ENCODE results near the gene ME1.
"Not testable (repeated sequence)": the region's sequence is repeated elsewhere in the genome, so short reads cannot be mapped to it uniquely, and the experiment has no call there.

The ME1 gene

DNA sequence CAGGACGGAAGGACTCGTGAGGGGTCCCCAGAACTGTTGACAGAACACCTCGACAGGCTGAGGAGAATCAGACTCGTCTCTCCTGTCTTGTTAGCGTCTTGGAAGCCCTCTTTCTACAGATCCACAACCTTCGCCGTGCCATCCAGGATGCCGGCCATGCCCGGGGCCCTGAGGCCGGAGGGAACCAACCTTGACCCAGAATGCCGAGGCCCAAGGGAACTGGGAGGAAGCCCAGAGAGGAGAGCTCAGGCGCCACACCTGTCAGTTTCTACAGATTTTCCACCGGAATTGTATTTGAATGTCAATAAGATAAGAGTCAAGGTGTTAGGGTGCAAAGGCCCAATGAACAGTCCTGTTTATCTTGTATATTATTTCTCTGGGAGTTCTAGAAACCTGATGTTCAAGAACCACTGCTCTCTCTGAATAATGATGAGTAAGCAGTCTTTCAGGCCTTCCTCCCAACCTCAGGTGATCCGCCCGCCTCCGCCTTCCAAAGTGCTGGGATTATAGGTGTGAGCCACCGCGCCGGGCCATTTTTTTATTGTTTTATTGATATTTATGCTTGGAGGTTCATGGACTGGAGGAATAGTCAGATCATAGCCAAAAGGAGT lies 799 bp upstream of the ME1 start:
- no peak for DNase-seq

DNA sequence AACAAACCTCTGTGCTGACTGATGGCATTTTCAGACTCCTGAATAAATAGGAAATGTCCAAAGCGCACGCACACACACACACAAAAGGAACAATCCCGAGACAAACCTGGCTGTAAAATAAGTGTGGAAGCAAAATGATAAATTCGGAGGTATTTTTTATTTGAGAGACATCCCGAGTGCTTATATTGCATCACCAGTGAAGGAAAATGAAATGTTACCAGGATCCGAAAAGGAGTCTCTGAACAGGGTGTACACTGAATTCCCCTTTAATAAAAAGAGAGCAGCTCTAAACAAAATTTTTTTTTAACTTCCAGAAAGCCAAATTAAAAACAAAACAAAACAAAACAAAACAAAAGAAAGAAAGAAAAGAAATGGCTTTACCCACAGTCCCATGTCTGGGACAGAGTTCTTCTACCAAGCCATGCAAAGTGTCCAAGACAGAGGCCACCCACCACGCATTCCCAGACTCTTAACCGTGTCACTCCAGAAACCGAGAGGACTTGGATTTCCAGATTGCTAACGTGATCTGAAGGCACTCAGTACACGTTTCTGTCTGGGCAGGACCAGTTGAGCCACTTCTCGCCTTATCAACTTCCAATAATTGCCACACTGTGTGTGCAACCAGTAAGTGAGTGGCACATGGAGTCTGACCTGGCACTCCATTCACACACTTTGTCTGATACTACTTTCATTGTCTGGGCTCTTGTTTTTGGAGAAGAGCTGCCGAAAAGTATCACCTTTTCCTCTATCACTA lies 817 bp downstream of the ME1 start:
- no peak for DNase-seq

DNA sequence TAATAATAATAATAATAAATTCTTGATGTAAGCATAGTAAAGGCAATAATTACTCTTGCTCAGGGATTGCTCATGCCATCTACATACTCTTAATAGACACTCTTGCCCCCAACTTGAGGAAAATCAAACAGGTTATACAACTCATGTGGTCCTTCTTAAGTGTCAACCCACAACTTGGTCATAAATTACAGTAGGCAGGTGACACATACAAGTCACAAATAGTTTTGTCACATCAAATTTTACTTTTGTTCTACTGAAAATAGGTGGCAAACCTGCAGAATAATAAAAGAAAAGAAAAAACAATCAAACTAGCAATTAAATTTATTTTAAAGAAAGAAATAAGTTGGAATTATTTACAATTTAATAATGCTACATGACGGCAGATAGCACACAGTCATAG lies 1.6 kb downstream of the ME1 start:
- DNase-seq = no peak

DNA sequence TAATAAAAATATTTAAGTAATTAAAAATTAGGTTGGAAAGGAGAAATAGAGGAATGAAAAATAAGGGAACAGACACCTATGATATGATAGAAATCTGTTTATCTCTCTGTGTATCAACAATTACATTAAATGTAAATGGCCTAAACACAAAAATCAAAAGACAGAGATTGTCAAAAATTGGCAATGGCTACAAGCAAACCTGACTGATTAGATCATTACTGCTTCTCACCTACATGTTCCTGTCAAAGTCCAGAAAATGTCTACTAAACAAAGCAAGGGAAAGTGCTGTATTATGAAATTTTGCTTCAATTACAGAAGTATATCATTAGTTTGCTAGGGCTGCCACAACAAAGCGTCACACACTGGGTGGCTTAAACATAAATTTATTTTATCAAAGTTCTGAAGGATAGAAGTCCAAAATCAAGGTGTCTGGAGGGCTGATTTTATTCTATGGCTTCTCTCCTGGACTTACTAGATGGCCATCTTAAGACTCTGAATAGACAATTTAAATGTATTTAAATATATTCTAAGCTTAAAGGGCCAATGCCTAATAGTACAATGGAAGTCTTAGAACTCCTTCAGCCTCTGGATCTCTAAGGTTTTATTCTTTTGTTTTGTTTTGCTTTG lies 6.3 kb downstream of the ME1 start:
- DNase-seq = no peak

DNA sequence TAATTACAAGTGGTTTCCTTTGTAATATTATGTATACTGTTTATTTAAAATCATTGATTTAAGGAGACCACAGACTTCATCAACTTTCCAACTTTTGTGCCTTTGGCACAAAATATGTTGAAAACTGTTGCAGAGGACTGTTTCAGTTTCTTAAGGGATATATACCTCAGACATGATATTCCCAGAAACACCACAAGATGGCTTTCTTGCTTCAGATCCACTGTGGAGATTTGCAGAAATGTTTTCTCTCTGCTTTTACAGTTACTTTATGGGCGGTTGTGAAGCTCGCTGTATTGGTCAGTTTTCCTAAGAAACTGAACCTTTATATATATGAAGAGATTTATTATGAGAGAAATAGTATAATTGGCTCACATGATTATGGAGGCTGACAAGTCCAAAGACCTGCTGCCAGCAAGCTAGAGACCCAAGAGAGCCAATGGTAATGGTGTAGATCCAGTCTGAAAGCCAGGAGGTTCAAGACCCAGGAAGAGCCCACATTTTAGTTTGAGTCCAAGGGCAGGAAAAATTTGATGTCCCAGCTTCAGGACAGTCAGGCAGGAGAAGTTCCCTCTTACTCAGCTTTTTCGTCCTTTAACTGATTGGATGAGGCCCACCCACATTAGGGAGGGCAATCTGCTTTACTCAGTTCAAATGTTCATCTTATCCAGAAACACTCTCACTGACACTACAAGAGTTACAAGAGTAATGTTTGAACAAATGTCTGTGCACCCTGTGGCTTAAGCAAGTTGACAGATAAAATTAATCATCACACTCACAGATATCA lies 12.8 kb downstream of the ME1 start:
- DNase-seq = peak; percentile 52

DNA sequence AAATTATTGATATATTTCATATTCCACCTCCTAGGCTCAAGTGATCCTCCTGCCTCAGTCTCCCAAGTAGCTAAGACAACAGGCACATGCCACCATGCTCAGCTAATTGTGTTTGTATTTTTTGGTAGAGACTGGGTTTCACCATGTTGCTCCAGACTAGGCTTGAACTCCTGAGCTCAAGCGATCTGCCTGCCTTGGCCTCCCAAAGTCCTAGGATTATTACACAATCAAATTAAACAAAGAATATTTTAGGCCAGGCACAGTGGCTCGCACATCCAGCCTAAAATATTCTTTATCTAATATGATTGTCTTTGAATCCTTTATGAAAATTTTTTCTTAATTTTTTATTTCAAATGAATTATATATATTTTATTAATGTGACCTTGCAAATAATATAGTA lies 17.8 kb downstream of the ME1 start:
- no peak for DNase-seq

DNA sequence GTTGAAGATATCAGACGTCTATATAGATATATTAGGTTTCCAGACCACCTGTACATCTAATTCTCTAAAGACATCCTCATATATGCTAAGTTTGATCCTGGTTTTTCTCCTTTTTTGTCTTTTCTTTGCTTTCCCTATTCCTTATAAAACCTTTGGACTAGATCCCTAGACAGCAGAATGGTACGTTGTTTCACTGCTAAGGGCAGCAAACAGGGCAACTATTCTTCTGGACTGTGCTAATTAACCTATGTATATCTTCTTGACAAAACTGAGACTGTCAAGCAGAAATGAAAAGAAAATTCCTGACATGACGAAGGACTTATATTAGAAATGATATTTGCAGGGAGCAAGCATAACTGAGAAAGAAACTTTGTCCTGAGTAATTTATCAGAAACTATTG lies 19.1 kb downstream of the ME1 start:
- DNase-seq = no peak

DNA sequence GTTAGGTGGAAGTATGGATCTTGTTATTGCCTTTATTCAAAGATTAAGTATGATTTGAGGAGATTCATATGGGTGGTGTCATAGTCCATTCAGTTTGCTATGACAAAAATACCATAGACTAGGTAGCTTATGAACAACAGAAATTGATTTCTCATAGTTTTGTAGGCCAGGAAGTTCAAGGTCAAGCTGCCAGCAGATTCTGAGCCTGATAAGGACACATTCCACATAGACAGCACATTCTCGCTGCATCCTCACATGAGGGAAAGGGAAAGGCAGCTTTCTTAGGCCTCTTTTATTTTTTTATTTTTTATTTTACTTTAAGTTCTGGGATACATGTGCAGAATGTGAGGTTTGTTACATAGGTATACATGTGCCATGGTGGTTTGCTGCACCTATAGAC lies 27.7 kb downstream of the ME1 start:
- DNase-seq = no peak

DNA sequence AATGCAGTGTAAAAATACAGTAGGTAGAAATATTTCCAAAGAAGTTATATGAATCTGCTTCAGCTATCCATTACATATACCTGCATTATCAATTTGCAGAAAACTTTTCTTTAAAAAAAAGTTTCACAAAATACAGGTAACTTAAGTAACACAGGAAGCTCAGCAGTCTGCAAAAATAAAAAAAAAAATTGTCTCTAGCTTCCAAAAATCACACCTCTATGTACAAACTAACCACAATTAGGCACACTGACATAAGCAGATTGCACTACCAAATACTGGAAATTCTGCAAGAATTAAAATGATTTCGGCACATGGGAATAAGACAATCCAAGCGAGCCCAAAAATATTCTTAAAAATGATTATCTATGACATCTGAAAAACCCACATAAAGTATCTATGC lies 41.2 kb downstream of the ME1 start:
- no peak for DNase-seq

DNA sequence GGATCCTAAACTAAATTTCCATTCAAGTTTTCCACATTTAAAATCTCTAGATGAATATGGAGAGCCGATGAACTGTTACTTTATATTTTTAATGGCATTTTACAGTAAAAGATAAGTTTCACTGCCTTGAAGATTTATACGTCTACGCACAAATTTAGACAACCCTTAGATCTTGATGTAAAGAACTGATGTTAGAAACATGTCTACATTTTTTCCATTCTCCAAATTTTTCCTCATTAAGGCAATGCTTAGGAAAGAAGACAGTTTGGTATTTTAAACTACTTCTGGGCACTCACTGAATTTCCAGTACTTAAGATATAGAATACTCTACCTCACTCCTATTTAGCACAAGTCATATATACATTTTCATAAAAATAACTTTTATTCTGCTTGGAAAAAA lies 45.4 kb downstream of the ME1 start:
- DNase-seq = no peak

DNA sequence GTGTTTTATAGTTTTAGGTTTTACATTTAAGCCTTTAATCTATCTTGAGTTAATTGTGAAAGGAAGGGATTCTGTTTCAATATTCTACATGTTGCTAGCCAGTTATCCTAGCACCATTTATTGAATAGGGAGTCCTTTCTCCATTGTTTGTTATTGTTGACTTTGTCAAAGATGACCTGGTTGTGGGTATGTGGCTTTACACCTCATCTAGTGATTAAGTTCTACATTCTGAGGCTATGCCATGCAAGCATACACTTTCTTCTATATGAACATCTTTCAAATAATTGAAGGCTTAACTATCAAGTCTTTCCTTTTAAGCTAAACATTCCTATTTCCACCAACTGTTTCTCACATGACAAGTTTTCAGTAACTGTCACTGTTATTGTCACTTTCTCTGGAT lies 46.1 kb downstream of the ME1 start:
- DNase-seq = no peak

DNA sequence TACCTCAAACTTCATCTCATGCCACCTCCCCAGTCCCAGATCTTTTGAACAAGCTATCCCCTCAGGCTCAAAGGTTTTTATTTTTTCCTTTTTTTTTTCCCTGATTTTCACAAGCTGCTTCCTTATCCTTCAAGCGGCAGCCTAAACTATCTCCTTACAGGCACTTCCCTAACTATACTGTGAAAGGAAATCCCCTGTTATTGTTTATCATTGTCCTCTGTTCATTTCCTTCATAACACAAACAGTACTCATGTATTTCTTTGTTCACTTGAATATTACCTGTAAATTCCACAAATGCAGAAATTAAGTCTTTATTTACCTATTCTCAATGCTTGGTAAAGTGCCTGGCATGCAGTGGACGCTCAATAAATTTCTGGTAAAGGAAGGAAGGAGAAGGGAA lies 48.9 kb downstream of the ME1 start:
- no peak for DNase-seq

DNA sequence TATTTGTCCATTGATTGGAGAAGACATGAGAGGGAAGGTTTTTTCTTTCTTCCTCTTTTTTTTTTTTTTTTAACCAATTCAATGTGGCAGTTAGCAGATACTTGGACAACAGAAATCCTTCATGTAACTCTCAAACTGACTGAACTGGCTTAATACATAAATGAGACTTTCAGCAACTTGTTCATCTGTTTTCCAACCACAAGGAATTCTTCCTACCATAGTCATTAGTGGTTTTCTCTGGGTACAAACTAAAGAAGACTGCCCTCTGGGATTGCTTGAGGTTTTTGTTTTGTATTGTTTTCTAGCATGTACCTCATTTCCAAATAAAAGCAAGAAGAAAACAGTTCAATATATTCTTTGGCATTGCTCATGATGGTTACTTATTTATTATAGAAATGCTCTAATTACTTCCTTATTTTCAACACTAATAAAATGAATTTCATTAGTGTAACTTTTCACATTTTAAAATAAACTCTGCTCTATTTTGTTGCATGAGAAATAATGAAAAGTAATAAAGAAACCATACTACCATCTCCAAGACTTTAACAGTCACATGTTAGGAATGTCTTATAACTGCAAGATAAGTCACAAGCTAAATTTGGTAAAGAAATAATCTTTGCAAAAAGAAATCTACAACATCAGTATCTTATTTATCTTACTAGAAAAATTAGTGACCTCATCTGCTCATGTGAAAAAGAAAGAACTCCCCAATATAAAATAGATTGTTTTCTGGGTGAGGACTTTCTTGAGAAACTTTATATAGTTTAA lies 52.0 kb downstream of the ME1 start:
- DNase-seq = no peak

DNA sequence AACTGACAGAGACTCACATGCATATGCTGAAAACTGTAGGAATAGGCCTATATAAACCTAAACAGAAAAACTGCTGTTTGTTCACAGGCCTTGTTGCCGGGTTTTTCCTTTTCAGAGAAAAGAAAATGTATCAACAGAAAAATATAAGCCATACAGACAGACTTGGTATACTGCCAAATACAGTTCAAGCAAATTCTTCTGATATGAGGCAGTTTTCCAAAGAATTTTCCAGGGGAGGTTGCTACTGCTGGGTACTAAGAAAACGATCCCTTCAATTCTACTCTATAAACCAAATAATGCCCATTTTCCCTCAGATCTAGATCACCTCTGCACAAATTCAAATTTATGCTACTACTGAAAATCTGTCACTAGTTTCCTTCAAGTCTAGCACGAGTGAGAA lies 59.4 kb downstream of the ME1 start:
- no peak for DNase-seq

DNA sequence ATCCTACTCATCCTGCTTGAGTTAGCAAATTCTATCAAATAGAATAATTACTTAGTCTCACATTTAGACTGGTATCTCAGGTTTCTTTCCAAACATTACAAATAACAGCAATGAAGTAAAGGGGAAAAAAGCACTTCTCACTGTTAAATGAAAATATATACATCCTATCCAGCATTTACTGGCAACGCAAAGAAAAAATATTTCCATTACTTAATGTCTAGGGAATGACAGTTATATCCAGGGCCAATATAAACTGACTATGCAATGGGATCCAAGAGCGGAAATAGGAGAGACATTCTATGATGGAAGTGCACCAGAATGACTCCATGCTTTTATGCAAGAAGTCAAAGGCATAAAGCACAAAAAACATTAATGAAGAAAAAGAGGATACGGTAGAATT lies 60.3 kb downstream of the ME1 start:
- no peak for DNase-seq

DNA sequence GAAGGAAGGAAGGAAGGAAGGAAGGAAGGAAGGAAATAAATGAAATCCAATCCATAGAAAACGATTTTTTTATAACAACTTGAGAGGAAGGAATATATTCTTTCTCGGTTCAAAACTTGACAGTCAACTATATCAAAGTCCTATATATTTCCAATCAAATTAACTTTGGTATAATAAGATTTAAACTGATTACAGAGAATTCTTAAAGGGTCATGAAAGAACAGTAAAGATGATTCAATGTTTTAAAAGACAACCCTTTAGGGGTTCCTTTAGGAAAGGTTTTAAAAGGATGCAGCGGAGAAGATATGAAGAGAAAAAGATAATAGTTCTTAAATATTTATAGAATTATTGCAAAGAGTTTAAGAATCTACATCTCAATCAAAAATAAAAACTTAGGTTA lies 61.2 kb downstream of the ME1 start:
- no peak for DNase-seq

DNA sequence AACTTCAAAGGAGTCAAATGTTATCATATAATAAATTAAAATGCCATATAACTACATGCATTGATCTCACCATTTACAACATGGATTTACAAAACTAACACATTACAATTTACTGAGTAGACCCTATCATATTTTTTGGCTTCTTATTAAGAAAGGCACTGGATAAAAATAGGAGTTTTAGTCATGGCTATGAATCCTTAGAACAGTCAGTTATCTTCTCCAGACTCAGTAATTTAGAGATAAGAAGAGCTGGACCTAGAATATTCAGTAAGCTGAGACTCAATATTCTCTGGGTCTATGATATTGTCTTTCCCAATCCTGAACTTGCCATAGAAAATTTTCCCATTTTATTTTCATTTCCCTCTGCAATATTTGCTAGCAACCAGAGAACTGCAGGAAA lies 62.3 kb downstream of the ME1 start:
- DNase-seq = no peak

DNA sequence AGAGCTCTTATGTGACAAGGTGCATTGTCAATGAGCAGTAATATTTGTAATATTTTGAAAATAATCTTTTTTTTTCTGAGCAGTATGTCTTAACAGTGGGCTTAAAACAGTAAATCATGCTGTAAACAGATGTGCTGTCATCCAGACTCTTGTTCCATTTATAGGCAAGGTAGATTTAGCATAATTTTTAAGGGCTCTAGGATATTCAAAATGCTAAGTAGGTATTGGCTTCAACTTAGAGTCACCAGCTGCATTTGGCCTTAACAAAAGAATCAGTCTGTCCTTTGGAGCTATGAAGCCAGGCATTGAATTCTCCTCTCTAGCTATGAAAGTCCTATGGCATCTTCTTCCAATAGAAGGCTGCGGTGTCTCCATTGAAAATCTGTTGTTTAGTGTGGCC lies 63.7 kb downstream of the ME1 start:
- no peak for DNase-seq

DNA sequence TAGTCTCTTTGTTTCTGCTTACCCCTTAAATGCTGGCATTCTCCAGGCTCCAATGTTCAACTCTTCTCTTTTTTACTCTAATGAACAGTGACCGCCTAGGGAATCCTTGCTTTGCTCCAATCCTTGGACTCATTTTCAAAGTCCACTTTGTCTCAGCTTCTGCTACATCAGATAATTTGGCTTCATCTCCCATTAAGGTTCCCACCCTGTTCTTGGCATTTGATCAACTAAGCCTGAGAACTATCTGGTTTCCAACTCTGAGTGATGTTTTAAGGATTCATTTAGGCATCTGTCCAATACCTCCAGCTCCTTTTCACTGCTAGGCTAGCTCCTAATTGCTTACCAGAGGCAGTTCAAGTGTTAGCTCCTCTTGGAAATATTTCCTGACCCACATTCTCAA lies 64.9 kb downstream of the ME1 start:
- no peak for DNase-seq

DNA sequence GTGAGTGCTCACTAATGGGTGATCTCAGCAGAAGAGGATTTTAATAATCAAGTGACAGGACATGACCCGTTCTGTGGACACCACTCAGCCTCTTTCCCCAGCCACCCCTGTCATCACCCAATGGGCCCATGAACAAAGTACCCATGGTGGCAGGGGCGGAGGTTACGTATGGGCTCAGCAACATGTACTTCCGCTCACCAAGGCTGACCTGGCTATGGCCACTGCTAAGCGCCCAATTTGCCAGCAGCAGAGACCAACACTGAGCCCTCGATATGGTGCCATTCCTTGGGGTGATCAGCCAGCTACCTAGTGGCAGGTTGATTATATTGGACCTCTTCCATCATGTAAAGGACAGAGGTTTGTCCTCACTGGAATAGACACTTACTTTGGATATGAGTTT lies 68.5 kb downstream of the ME1 start:
- DNase-seq = not testable (repeated sequence)

DNA sequence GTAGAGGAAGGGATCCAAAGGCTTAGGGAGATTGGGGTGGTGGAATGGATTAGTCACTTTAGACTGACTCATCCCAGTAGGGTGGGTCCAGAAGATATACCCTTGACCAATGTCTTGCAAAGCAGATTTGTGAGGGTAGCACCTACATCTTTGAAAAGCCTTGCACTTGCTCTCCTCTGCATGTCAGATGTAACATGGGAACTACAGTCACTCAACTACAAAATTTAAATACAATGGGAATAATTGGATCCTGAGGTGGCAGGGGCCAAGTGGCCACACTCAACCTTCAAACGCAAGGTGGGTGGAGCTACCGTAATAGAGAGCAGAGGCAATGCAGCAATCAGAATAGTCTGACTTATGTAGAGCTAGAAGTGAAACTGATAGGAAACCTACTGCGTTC lies 71.2 kb downstream of the ME1 start:
- DNase-seq = no peak

DNA sequence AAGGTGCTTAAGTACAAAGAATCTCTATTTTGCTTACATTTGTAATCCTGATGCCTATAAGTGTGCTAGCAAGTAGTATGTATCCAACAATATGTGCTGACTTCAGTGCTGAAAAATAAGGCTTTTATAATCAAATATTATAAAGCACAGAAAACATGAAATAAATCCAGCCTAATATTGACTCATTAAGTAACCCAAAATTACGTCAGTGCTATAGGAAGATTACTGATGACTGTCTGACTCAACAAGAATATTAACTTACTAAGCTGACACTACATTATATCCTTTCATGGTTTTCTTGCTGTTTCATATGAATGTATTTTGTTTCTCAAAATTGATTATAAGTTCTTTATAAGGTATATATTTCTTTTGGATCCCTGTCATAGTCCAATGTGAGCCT lies 76.1 kb downstream of the ME1 start:
- DNase-seq = no peak

DNA sequence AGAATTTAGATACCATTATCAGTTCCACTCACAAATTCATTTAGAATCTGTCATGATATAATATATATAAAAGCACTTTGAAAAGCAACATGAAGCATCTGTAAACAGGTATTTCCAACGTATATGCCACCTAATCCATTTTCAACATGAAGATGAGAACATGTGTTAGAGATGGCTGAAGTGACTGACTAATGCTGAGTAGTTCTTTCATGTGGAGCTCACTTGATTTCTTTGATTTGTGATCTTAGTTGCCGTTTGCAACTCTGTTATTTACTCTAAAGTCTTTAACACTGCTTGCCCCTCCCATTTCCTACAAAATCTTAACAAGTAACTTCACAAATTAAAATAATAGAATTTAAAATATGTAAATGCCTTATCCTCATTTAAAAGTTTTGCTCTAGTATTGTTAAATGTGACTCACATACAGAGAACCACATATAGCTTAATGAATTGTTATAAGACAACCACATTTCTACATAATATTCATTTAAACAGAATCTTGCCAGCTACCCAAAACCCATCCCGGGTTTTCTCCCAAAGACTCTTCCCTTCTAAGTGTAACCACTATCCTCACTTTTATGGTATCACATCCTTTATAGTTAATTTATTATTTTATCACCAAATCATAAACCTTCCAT lies 78.3 kb downstream of the ME1 start:
- DNase-seq = no peak

Measured in COR-L47 (cell line).